ENCODE data around the gene TMED10. TPM values are rescaled to one million over a fixed set of nuclear protein-coding genes. Genes with fewer than 3 reads are reported as not detected.
A peak's percentile ranks its signal among the peaks of the same experiment; 100 is the strongest.

The TMED10 gene
- total RNA-seq (2014; rRNA removed), result 246 and 253 TPM in 2 replicates
- Bru-seq, nascent RNA, result percentile 94 among the genes with signal in this experiment
- BruChase-seq, experiment 1, labeled RNA remaining after a 6-hour chase, result percentile 96 among the genes with signal in this experiment
- percentile 91 among the genes with signal in this experiment for BruChase-seq, experiment 2, labeled RNA remaining after a 2-hour chase
- long read RNA-seq, full-length matches to known transcripts, result 685 of 820 reads
- long read RNA-seq, partial matches to known transcripts, result 121 of 820 reads
- long read RNA-seq, other reads (novel, unspliced or antisense), result 14 of 820 reads

DNA sequence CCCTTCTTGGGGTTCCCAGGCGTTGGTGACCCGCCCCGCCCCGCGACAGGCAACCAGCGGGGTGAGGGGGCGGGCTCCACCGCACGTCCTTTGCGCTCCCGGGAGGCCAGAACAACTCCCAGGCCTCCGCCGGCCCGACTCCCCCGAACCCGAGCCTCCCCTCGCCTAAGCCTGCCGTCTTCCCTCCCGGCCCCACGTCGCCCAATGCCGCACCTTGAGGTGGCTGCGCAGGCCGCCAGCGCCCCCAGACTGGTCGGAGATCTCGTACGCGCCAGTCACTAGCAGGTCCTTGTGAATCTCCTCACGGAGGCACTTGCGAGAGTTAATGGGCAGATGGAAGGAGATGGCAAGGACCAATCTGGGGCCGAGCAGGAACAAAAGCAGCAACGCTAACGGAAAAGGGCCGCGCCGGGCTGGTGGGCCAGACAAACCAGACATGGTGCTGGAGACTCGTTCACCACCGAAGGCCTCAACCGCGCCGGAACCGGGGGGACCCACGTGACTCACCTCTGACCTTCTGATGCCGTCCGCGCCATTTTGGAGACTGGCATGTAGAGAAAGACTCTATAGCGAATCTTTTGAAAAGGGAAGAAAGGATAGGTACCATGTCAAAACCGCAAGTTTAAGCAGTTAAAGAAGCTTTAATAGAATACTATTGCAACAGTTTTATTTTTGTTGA, at the start of gene TMED10:
TSS of gene TMED10 (minus strand) at position 471 of the 679 bp plus-strand sequence. CDS start at position 438, 33 bp downstream.
- ChIA-PET CTCF (no interaction called here), POLR2A (ENCODE audit: unreplicated experiment) (interaction anchor here (0.6 kb wide), 2 partner anchors 119 to 327 kb away, joined by 5 to 21 read pairs; no protein-coding TSS in a partner anchor)
- H2AFZ ChIP-seq (ENCODE audit: low read length), result peak within 1 kb of the TSS; percentile 78
- H3F3A ChIP-seq (ENCODE audit: low read length, unreplicated experiment), result no peaks in the 10 kb centered on the region
- ATAC-seq (peak; percentile 83), DNase-seq (no peak)
- H3K4me2 ChIP-seq (ENCODE audit: low read length), result peak within 1 kb of the TSS; percentile 89
- H3K9me3 ChIP-seq (ENCODE audit: low read length), result no peaks in the 10 kb centered on the region
- peaks cover 9% of the 10 kb centered on the region; the same call in 1 of the 2 replicates for H3K4me1 ChIP-seq (ENCODE audit: insufficient read depth, low read length)
- H3K79me2 ChIP-seq (ENCODE audit: low read length), result peaks cover 52% of the 10 kb centered on the region
- TF ChIP-seq, protein P1, sequence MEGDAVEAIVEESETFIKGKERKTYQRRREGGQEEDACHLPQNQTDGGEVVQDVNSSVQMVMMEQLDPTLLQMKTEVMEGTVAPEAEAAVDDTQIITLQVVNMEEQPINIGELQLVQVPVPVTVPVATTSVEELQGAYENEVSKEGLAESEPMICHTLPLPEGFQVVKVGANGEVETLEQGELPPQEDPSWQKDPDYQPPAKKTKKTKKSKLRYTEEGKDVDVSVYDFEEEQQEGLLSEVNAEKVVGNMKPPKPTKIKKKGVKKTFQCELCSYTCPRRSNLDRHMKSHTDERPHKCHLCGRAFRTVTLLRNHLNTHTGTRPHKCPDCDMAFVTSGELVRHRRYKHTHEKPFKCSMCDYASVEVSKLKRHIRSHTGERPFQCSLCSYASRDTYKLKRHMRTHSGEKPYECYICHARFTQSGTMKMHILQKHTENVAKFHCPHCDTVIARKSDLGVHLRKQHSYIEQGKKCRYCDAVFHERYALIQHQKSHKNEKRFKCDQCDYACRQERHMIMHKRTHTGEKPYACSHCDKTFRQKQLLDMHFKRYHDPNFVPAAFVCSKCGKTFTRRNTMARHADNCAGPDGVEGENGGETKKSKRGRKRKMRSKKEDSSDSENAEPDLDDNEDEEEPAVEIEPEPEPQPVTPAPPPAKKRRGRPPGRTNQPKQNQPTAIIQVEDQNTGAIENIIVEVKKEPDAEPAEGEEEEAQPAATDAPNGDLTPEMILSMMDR (conservative IDR thresholded peaks at IDR 0.05; ENCODE audit: low read depth, low read length), result no peak
- TF ChIP-seq EZH2phosphoT487 (IDR thresholded peaks at IDR 0.05; ENCODE audit: borderline replicate concordance, low read length), result no peak
- no peak for TF ChIP-seq EZH2 (IDR thresholded peaks at IDR 0.05; ENCODE audit: low read length, unreplicated experiment)
- peak within 1 kb of the TSS; percentile 71 for H3K27ac ChIP-seq (ENCODE audit: low read length)
- H3K4me3 ChIP-seq (ENCODE audit: low read length), result peak within 1 kb of the TSS; percentile 100
- TSS peak; percentile 84 for BruUV-seq (replicated peaks)
- H3K27me3 ChIP-seq (ENCODE audit: low read length), result no peaks in the 10 kb centered on the region
- peak within 1 kb of the TSS; percentile 97 for H3K9ac ChIP-seq (ENCODE audit: low read length)
- H3K36me3 ChIP-seq (ENCODE audit: low read depth, low read length), result no peaks in the 10 kb centered on the region
- no peaks in the 10 kb centered on the region for H3K9me2 ChIP-seq (replicated peaks; ENCODE audit: low read length)
- H4K20me1 ChIP-seq (ENCODE audit: low read length), result peaks cover 20% of the 10 kb centered on the region
- intact Hi-C loops (cut with micrococcal nuclease), result loop anchor here (2.0 to 5.0 kb wide), 3 partner anchors 81 to 119 kb away; partner anchors contain the start of gene FOS

DNA sequence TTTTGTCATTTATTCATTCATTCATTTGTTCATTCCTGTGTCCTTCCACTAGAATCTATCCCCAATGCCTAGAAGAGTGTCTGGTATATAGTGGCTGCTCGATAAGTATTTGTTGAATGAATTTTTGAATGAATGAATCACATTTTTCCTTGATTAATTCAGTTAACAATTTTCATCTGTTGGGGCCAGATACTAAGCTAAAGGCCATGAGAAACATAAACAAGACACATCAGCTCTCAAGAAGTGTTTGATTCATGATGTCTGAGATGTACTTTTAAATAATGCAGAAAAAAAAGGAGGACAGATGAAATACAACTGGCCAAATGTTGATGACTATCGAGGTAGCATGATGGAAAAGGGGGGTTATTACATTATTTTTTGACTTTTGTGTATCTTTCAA, 48.1 kb upstream of the TMED10 start:
- 0 out of 2 replicates have a peak, but pooled peaks cover 1% of the 10 kb centered on the region for H3K4me1 ChIP-seq (ENCODE audit: insufficient read depth, low read length)
- H3F3A ChIP-seq (ENCODE audit: low read length, unreplicated experiment), result no peaks in the 10 kb centered on the region
- ATAC-seq (no peak), DNase-seq (no peak)
- H3K9me3 ChIP-seq (ENCODE audit: low read length), result no peaks in the 10 kb centered on the region
- no peak overlapping the region for H3K9ac ChIP-seq (ENCODE audit: low read length)
- no peaks in the 10 kb centered on the region for H3K79me2 ChIP-seq (ENCODE audit: low read length)
- H3K27me3 ChIP-seq (ENCODE audit: low read length), result no peaks in the 10 kb centered on the region
- intact Hi-C loops (cut with micrococcal nuclease), result no loop called here
- H3K36me3 ChIP-seq (ENCODE audit: low read depth, low read length), result no peaks in the 10 kb centered on the region
- no peaks in the 10 kb centered on the region for H4K20me1 ChIP-seq (ENCODE audit: low read length)
- H3K9me2 ChIP-seq (replicated peaks; ENCODE audit: low read length), result no peaks in the 10 kb centered on the region
- ChIA-PET CTCF (interaction anchor here (0.5 kb wide), 1 partner anchor 10 kb away, joined by 5 read pairs; no protein-coding TSS in a partner anchor), POLR2A (ENCODE audit: unreplicated experiment) (no interaction called here)
- no peak overlapping the region for H3K27ac ChIP-seq (ENCODE audit: low read length)
- H2AFZ ChIP-seq (ENCODE audit: low read length), result no peak overlapping the region
- H3K4me2 ChIP-seq (ENCODE audit: low read length), result no peak overlapping the region
- H3K4me3 ChIP-seq (ENCODE audit: low read length), result no peak overlapping the region
- TF ChIP-seq, protein P1 (conservative IDR thresholded peaks at IDR 0.05; ENCODE audit: low read depth, low read length), result no peak
- no TSS peak for BruUV-seq (replicated peaks)
